ENCODE data around the gene HMCN2. TPM values are rescaled to one million over a fixed set of nuclear protein-coding genes. Genes with fewer than 3 reads are reported as not detected.

HMCN2 gene
- total and polyA plus RNA-seq, 2 of the 4 experiments (the other 2 are of a cell fraction): 0.02 TPM; not detected in 1

GRCh38 chr9:130444565-130445221 lies 179.1 kb downstream of the HMCN2 start, which contains the start of gene ASS1:
Gene ASS1 (plus strand): TSS chr9:130444961. CDS start chr9:130452229, 7,268 bp downstream.
- Histone ChIP-seq H3K27ac (ENCODE audit: insufficient read depth, low read length) (peak within 1 kb of the TSS; percentile 81; the same call in 1 of the 2 replicates), H3K9me3 (ENCODE audit: control insufficient read depth, insufficient read depth, low read length) (peaks cover 3% of the 10 kb centered on the region), H3K4me1 (ENCODE audit: control insufficient read depth, insufficient read depth, low read length) (peaks cover 32% of the 10 kb centered on the region), H3K23ac (ENCODE audit: low read depth, low read length) (no peak within 1 kb of the TSS), H3K4me3 (ENCODE audit: insufficient read depth, low read depth, low read length) (peak within 1 kb of the TSS; percentile 43), H3K9ac (ENCODE audit: low read depth, low read length) (peak within 1 kb of the TSS; percentile 41; the same call in 1 of the 2 replicates), H3K18ac (ENCODE audit: low read depth, low read length) (peak within 1 kb of the TSS; percentile 55; the same call in 1 of the 2 replicates), H2AK9ac (replicated peaks; ENCODE audit: low read depth, low read length, poor library complexity) (peak within 1 kb of the TSS; percentile 47), H2AK5ac (ENCODE audit: low read depth, low read length) (no peak within 1 kb of the TSS), H4K5ac (ENCODE audit: low read depth, low read length) (peak within 1 kb of the TSS; percentile 83), H2BK5ac (ENCODE audit: low read depth, low read length, poor library complexity, severe bottlenecking) (no peak within 1 kb of the TSS), H2BK120ac (ENCODE audit: low read depth, low read length) (no peak within 1 kb of the TSS; the same call in 1 of the 2 replicates), H4K91ac (ENCODE audit: insufficient read depth, low read depth, low read length) (peak within 1 kb of the TSS; percentile 1; the same call in 1 of the 2 replicates), H2AFZ (replicated peaks; ENCODE audit: low read length, poor library complexity) (peak within 1 kb of the TSS; percentile 84), H3K56ac (ENCODE audit: extremely low read depth, insufficient read depth, low read length) (no peak within 1 kb of the TSS), H3K27me3 (ENCODE audit: control insufficient read depth, insufficient read depth, low read length) (peaks cover 6% of the 10 kb centered on the region), H4K8ac (ENCODE audit: low read depth in 2 of 2, low read length in 2 of 2) (peak within 1 kb of the TSS in 1 of 2 experiments; percentile 32; a peak in 1 of 4 replicates), H3K4ac (ENCODE audit: low read depth, low read length) (peak within 1 kb of the TSS; percentile 50), H4K20me1 (ENCODE audit: insufficient read depth, low read length) (no peaks in the 10 kb centered on the region), H3K9me1 (ENCODE audit: insufficient read depth, low read length) (peaks cover 15% of the 10 kb centered on the region), H2BK20ac (ENCODE audit: low read depth, low read length) (no peak within 1 kb of the TSS), H3K4me2 (ENCODE audit: low read depth, low read length) (peak within 1 kb of the TSS; percentile 58), H3K14ac (replicated peaks; ENCODE audit: low read depth, low read length) (no peak within 1 kb of the TSS), H3K79me1 (ENCODE audit: low read depth in 1 of 2, low read length in 2 of 2) (no peaks in the 10 kb centered on the region), H2BK15ac (ENCODE audit: low read depth, low read length) (no peak within 1 kb of the TSS; the same call in 2 of the 3 replicates), H3K36me3 (ENCODE audit: control insufficient read depth, insufficient read depth, low read length) (no peaks in the 10 kb centered on the region)
- in situ Hi-C loops (cut with MboI; ENCODE audit: low sequenced_read_pairs): no loop called here
- WGBS, 2 experiments (ENCODE audit: extremely low coverage in 2 of 2, insufficient read length in 1 of 2): 3% methylated on average over 27 of the region's 66 CpGs; no CpG with 5 or more reads in 1 of the 2 experiments
- BruUV-seq (replicated peaks): no TSS peak
- intact Hi-C loops (cut with micrococcal nuclease): no loop called here
- ATAC-seq (ENCODE audit: low read depth): peak; percentile 24
- DNase-seq: no peak
- no peak for TF ChIP-seq MAZ (IDR thresholded peaks at IDR 0.05; ENCODE audit: borderline replicate concordance, low read depth, low read length)
- TF ChIP-seq, protein P1, sequence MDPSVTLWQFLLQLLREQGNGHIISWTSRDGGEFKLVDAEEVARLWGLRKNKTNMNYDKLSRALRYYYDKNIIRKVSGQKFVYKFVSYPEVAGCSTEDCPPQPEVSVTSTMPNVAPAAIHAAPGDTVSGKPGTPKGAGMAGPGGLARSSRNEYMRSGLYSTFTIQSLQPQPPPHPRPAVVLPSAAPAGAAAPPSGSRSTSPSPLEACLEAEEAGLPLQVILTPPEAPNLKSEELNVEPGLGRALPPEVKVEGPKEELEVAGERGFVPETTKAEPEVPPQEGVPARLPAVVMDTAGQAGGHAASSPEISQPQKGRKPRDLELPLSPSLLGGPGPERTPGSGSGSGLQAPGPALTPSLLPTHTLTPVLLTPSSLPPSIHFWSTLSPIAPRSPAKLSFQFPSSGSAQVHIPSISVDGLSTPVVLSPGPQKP (IDR thresholded peaks at IDR 0.05; ENCODE audit: borderline replicate concordance, low read depth, low read length): no peak
- TF ChIP-seq, protein P2, sequence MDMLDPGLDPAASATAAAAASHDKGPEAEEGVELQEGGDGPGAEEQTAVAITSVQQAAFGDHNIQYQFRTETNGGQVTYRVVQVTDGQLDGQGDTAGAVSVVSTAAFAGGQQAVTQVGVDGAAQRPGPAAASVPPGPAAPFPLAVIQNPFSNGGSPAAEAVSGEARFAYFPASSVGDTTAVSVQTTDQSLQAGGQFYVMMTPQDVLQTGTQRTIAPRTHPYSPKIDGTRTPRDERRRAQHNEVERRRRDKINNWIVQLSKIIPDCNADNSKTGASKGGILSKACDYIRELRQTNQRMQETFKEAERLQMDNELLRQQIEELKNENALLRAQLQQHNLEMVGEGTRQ (IDR thresholded peaks at IDR 0.05; ENCODE audit: low read depth, low read length): peak; percentile 42; the same call in 1 of the 2 replicates
- peak; percentile 34; the same call in 1 of the 2 replicates for TF ChIP-seq MXI1 (IDR thresholded peaks at IDR 0.05; ENCODE audit: borderline replicate concordance, low read depth, low read length)
- no peak for TF ChIP-seq CEBPB (IDR thresholded peaks at IDR 0.05; ENCODE audit: low read depth, low read length)
- dilution Hi-C loops (cut with HindIII; ENCODE audit: low sequenced_read_pairs, unreplicated experiment): no loop called here
- ChIA-PET CTCF (no interaction called here), POLR2A (ENCODE audit: unreplicated experiment) (no interaction called here)
